Suprapubic skin (tissue), 4 donors: ENCODE measurements around the gene ADAMTS12. TPM values are rescaled to one million over a fixed set of nuclear protein-coding genes. Genes with fewer than 3 reads are reported as not detected.
A peak's percentile ranks its signal among the peaks of the same experiment; 100 is the strongest.

Experiments used
- DNase-seq, 2 donors: peaks; one replicate each; pipeline ENCODE4 v3.0.0-alpha.2; 2019; ENCODE audit warnings: low spot score in 2 of 2
- H3K27ac ChIP-seq: fragments of 200-600 bp; sonication (generic); one replicate; pipeline ENCODE4 v1.5.1; 2019
- H3K27me3 ChIP-seq: fragments of 200-600 bp; sonication (generic); one replicate; pipeline ENCODE4 v1.5.1; 2019
- H3K36me3 ChIP-seq: fragments of 200-600 bp; sonication (generic); one replicate; pipeline ENCODE4 v1.5.1; 2019
- H3K4me1 ChIP-seq: fragments of 200-600 bp; sonication (generic); one replicate; pipeline ENCODE4 v1.5.1; 2019
- H3K4me3 ChIP-seq: fragments of 200-600 bp; sonication (generic); one replicate; pipeline ENCODE4 v1.5.1; 2019; ENCODE audit warnings: mild to moderate bottlenecking
- H3K9me3 ChIP-seq: fragments of 200-600 bp; sonication (generic); one replicate; pipeline ENCODE4 v1.5.1; 2019
- CTCF ChIP-seq, 2 donors: fragments of 200-600 bp in 1 of 2; fragments of 450-650 bp in 1 of 2; sonication (generic) in 1 of 2; IDR thresholded peaks; one replicate each; pipeline ENCODE4 v1.5.1; 2016 to 2019; ENCODE audit warnings: antibody characterized with exemption in 2 of 2, mild to moderate bottlenecking in 1 of 2, moderate library complexity in 1 of 2
- EP300 ChIP-seq: sonication (generic); formaldehyde crosslinking; IDR thresholded peaks from one replicate; pipeline ENCODE4 v1.6.1; 2017; ENCODE audit warnings: antibody characterized with exemption
- POLR2A ChIP-seq, 2 donors: fragments of 450-650 bp; IDR thresholded peaks; one replicate each; pipeline ENCODE4 v1.6.1; 2017; ENCODE audit warnings: antibody characterized with exemption in 2 of 2, mild to moderate bottlenecking in 2 of 2, moderate library complexity in 2 of 2
- POLR2AphosphoS5 ChIP-seq, 3 donors: sonication (generic); formaldehyde crosslinking; IDR thresholded peaks; one replicate each; pipeline ENCODE4 v1.6.1; 2017; ENCODE audit warnings: antibody characterized with exemption in 3 of 3
- WGBS: methylation state at CpG from one replicate; pipeline ENCODE4 v1.1.5; 2018; 5-methylcytosine and 5-hydroxymethylcytosine counted together
- total RNA-seq, 4 donors: library from RNA; depleted of rRNA; stranded (reverse); fragments of >200 nt; gene quantifications; one replicate each; pipeline ENCODE4 v1.1.0, GENCODE V29; 2016

Gene ADAMTS12
- total RNA-seq, 4 donors from 2014 or later, result 0.26 to 1.3 (median 0.57) TPM

DNA sequence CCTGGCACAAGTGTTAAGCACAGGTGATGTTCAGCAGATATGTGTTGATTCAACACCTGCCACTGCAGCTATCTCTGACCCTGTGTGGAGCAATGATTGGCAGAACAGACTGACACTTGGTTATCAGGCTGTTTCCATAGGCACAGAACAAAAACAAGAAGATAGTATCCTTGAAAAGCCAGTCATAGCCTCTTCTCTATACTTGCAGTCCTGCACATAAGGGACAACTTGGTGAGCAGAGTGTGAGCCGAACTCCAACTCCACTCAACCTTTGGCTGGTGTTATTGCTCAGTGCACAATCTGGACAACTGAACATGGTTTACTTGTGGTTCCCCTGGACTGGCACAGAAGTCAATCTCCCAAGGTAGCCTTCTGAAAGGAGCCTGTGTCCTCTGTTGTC, 99.2 kb downstream of the ADAMTS12 start:
- peak overlapping the region; percentile 20 for H3K27ac ChIP-seq
- TF ChIP-seq POLR2A (IDR thresholded peaks at IDR 0.05), result no peak
- no peaks in the 10 kb centered on the region for H3K27me3 ChIP-seq
- H3K4me3 ChIP-seq, result no peak overlapping the region
- H3K9me3 ChIP-seq, result no peaks in the 10 kb centered on the region
- 89% methylated on average over 1 of the region's 1 CpG for WGBS
- H3K36me3 ChIP-seq, result no peaks in the 10 kb centered on the region
- no peaks in the 10 kb centered on the region for H3K4me1 ChIP-seq
- no peak for DNase-seq

DNA sequence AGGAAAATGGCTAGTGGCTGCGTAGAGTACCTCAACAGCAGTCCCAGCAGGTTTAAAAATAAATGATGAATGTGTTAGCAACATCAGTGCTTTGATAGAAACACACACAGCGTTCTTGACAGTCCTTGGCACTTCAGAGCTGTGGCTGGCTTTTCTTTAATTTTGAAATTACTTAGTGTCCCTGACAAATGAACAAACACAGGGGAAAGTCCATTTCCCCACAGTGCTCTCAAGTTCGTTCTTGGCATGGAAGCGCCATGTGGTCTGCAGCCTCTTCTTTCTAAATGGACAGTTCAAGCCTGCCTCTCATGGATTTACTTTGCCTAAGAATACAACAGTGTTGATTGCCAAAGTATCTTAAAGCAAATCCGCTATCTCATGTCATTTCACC, 102.2 kb downstream of the ADAMTS12 start:
- no peaks in the 10 kb centered on the region for H3K36me3 ChIP-seq
- H3K4me1 ChIP-seq, result no peaks in the 10 kb centered on the region
- H3K4me3 ChIP-seq, result no peak overlapping the region
- TF ChIP-seq CTCF (IDR thresholded peaks at IDR 0.05) (no peak), POLR2A (IDR thresholded peaks at IDR 0.05) (no peak), POLR2AphosphoS5 (IDR thresholded peaks at IDR 0.05) (no peak), EP300 (no peak)
- H3K27ac ChIP-seq, result peak overlapping the region; percentile 69
- WGBS, result 76% methylated on average over 5 of the region's 5 CpGs
- no peaks in the 10 kb centered on the region for H3K9me3 ChIP-seq
- no peak for DNase-seq
- no peaks in the 10 kb centered on the region for H3K27me3 ChIP-seq

- DNase-seq, result no peak
- Histone ChIP-seq H3K4me3 (no peak overlapping the region), H3K27ac (peak overlapping the region; percentile 69), H3K36me3 (no peaks in the 10 kb centered on the region), H3K9me3 (no peaks in the 10 kb centered on the region), H3K27me3 (no peaks in the 10 kb centered on the region), H3K4me1 (no peaks in the 10 kb centered on the region)
- TF ChIP-seq POLR2A (IDR thresholded peaks at IDR 0.05) (no peak), EP300 (no peak), CTCF (IDR thresholded peaks at IDR 0.05) (no peak), POLR2AphosphoS5 (IDR thresholded peaks at IDR 0.05) (no peak)
- 70% methylated on average over 4 of the region's 4 CpGs for WGBS
Measured at GRCh38 chr5:33788922-33789566, 102.7 kb downstream of the ADAMTS12 start.

GRCh38 chr5:33785571-33785970, 106.2 kb downstream of the ADAMTS12 start:
- 96% methylated on average over 1 of the region's 1 CpG for WGBS
- Histone ChIP-seq H3K27me3 (no peaks in the 10 kb centered on the region), H3K27ac (no peak overlapping the region), H3K36me3 (no peaks in the 10 kb centered on the region), H3K4me3 (no peak overlapping the region), H3K4me1 (no peaks in the 10 kb centered on the region), H3K9me3 (no peaks in the 10 kb centered on the region)
- no peak for DNase-seq
- TF ChIP-seq CTCF (IDR thresholded peaks at IDR 0.05), result no peak
- TF ChIP-seq POLR2AphosphoS5 (IDR thresholded peaks at IDR 0.05), result no peak

DNA sequence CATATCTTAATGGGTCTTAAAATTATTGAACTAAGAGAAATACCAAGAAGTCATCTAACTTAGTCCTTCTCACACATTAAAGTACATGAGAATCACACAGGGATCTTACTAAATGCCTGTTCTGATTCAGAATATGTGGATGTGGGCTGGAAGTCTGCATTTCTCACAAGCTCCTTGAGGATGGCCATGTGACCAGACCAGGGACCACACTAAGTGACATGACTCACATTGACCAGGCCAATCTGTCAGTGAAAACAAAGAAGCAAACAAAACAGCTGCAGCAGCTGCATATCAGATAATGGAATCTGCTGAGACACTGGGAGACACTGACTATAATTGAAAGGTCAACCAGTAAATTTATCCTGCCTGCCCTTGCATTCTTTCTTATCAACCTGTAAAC, 110.5 kb downstream of the ADAMTS12 start:
- Histone ChIP-seq H3K27me3 (no peaks in the 10 kb centered on the region), H3K27ac (no peak overlapping the region), H3K4me3 (no peak overlapping the region), H3K4me1 (no peaks in the 10 kb centered on the region), H3K9me3 (no peaks in the 10 kb centered on the region), H3K36me3 (no peaks in the 10 kb centered on the region)
- TF ChIP-seq POLR2AphosphoS5 (IDR thresholded peaks at IDR 0.05) (no peak), POLR2A (IDR thresholded peaks at IDR 0.05) (no peak)
- DNase-seq, result no peak

DNA sequence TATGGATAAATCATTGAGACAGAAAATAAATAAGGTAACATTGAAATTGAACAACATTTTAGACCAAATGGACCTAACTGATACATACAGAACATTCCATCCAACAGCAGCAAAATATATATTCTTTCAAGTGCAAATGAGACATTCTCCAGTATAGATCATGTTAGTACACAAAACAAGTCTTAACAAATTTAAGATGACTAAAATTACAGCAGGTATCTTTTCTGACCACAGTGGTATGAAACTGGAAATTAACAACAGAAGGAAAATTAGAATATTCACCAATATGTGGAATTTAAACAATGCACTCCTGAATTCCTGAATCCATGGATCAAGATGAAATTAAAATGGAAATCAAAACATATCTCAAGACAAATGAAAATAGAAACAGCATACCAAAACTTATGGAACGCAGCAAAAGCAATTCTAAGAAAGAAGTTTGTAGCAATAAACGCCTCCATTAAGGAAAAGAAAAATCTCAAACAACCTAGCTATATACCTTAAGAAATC, 115.6 kb downstream of the ADAMTS12 start:
- peaks cover 7% of the 10 kb centered on the region for H3K4me1 ChIP-seq
- no peaks in the 10 kb centered on the region for H3K36me3 ChIP-seq
- no peak for DNase-seq
- 89% methylated on average over 2 of the region's 2 CpGs for WGBS
- no peak overlapping the region for H3K4me3 ChIP-seq
- no peaks in the 10 kb centered on the region for H3K27me3 ChIP-seq
- TF ChIP-seq POLR2AphosphoS5 (IDR thresholded peaks at IDR 0.05) (no peak), POLR2A (IDR thresholded peaks at IDR 0.05) (no peak), EP300 (no peak), CTCF (IDR thresholded peaks at IDR 0.05) (no peak)
- no peaks in the 10 kb centered on the region for H3K9me3 ChIP-seq
- H3K27ac ChIP-seq, result no peak overlapping the region
